Astrocyte of the spinal cord (primary cell): Measurements from ENCODE around the gene MSL1.

Source experiments
- DNase-seq: peaks from one replicate; pipeline ENCODE4 v3.0.0; 2011; ENCODE audit warnings: low read depth, low spot score
- H3K4me3 ChIP-seq: 2 replicates; pipeline ENCODE4 v1.5.1; 2011; ENCODE audit warnings: low read depth, mild to moderate bottlenecking, low read length, moderate library complexity
- CTCF ChIP-seq: IDR thresholded peaks from 2 replicates; pipeline ENCODE4 v1.5.1; 2012; ENCODE audit warnings: low read depth, mild to moderate bottlenecking, low read length, inconsistent platforms
- in situ Hi-C: cut with HindIII; loops from 2 replicates; pipeline ENCODE4 v1.10.0; 2017; ENCODE audit warnings: low sequenced_read_pairs

The MSL1 gene

DNA sequence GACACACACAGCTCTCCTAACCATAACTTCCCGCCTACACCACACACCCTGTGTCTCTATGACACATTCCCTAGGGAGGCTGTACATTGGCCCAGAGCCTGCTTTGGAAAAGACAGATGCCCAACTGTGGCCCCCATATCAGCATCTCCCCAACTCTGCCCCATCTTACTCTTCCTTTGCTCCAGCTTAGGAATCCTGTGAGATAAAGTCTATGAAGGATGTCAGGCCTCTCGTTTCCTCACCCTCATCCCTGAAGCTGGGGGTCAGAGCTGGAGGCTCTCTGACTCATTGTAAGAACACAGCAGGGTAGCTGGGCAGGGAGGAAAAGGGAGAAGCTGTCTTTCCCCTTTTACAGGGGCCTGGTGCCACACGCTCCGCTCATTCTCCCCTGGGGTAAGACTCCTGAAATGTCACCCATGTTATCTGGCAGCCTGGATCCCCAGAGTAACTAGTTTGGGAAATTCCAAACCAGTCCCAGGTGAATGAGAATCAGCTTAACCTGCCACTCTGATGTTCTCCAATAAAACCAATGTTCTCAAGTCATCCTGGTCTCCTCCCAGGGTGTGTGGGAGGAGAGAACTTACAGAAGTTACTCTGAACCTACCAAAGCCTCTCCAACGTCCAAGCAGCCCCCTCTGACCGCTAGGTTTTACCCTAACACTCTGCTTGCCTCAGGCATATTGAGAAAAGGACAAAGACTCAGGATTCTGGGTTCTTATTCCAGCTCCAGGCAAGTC, 58.3 kb downstream of the MSL1 start:
- peak; percentile 75 for DNase-seq

GRCh38 chr17:40180694-40181093, 58.9 kb downstream of the MSL1 start:
- no peak for TF ChIP-seq CTCF
- in situ Hi-C loops: loop anchor here (25.0 kb wide), 2 partner anchors 107 to 118 kb away; partner anchors contain the start of genes CDC6, MED24 and THRA
- H3K4me3 ChIP-seq: no peak overlapping the region
- DNase-seq: no peak

More for the DNA sequence above, 58.3 kb downstream of the MSL1 start:
- no peak overlapping the region for H3K4me3 ChIP-seq
- in situ Hi-C loops: loop anchor here (25.0 kb wide), 2 partner anchors 107 to 118 kb away; partner anchors contain the start of genes CDC6, MED24 and THRA
- TF ChIP-seq CTCF: no peak

GRCh38 chr17:40181205-40181604, 59.4 kb downstream of the MSL1 start:
- DNase-seq: no peak
- H3K4me3 ChIP-seq: no peak overlapping the region
- no peak for TF ChIP-seq CTCF
- in situ Hi-C loops: loop anchor here (25.0 kb wide), 2 partner anchors 106 to 119 kb away; partner anchors contain the start of genes CDC6, MED24 and THRA

GRCh38 chr17:40182606-40183005, 60.8 kb downstream of the MSL1 start:
- in situ Hi-C loops: loop anchor here (25.0 kb wide), 2 partner anchors 105 to 120 kb away; partner anchors contain the start of genes CDC6, MED24 and THRA
- H3K4me3 ChIP-seq: no peak overlapping the region
- no peak for DNase-seq
- no peak for TF ChIP-seq CTCF
